Right renal cortex interstitium (tissue), 3 donors: ENCODE measurements around the gene CD160. TPM values are rescaled to one million over a fixed set of nuclear protein-coding genes. Genes with fewer than 3 reads are reported as not detected.

Experiments
- DNase-seq, 3 donors: peaks; one replicate each; pipeline ENCODE4 v3.0.0-alpha.2; 2013; ENCODE audit warnings: low read depth in 3 of 3, low spot score in 2 of 3
- polyA plus RNA-seq, 3 donors: library from polyadenylated mRNA; unstranded; fragments of 120-200 nt; gene quantifications; one replicate each; pipeline ENCODE4 v1.2.1, GENCODE V29; 2013; ENCODE audit not compliant: insufficient read length in 3 of 3

Gene CD160
- polyA plus RNA-seq, 3 donors, result 0.79 to 1.2 (median 0.94) TPM

DNA sequence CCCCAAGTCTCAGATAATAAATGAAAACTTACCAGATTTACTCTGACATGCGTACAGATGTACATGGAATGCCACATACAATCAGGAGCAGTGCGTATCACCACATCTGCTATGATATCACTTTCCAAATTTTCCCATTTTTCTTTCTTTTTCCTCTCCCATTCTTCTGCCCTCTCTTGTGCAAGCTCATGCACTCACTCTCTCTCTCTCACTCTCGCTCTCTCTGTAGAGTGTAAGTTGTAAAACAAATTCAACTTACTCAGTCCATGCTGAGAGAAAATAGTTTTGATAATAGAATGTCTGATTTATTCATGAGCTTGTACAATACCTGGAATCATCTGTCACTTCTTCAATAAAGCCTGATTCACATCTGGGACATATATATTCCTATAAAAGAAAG is 69.3 kb downstream of the CD160 start:
- DNase-seq, result no peak

Other genes starting within 250 kb of the CD160 start
- 10 to 100 TPM; 38.5 to 53.0 (median 45.1) TPM for gene GPR89A, start 111.5 kb upstream of the CD160 start, polyA plus RNA-seq
- gene PDZK1, start 12.1 kb upstream of the CD160 start, polyA plus RNA-seq, result 100 to 1,000 TPM; 158 to 219 (median 210) TPM
- gene RNF115, start 104.6 kb downstream of the CD160 start, polyA plus RNA-seq, result 10 to 100 TPM; 14.0 to 15.5 (median 14.8) TPM
- gene POLR3C, start 104.7 kb downstream of the CD160 start, polyA plus RNA-seq, result 10 to 100 TPM; 34.4 to 39.1 (median 37.7) TPM
- 1 to 10 TPM; 5.4 to 7.2 (median 5.4) TPM for gene NUDT17, start 126.1 kb downstream of the CD160 start, polyA plus RNA-seq
- 10 to 100 TPM; 39.8 to 46.3 (median 41.5) TPM for gene PIAS3, start 139.6 kb downstream of the CD160 start, polyA plus RNA-seq
- gene ANKRD35, start 166.4 kb downstream of the CD160 start, polyA plus RNA-seq, result 1 to 10 TPM; 2.1 to 2.6 (median 2.2) TPM
- gene ITGA10, start 190.6 kb downstream of the CD160 start, polyA plus RNA-seq, result under 1 TPM; 0.59 to 0.90 (median 0.62) TPM
- 10 to 100 TPM; 59.3 to 65.3 (median 60.0) TPM for gene PEX11B, start 199.2 kb downstream of the CD160 start, polyA plus RNA-seq
- gene RBM8A, start 208.0 kb downstream of the CD160 start, polyA plus RNA-seq, result 100 to 1,000 TPM; 222 to 225 (median 225) TPM
- gene LIX1L, start 238.5 kb downstream of the CD160 start, polyA plus RNA-seq, result 10 to 100 TPM; 24.3 to 26.2 (median 25.3) TPM
- gene ANKRD34A, start 245.1 kb downstream of the CD160 start, polyA plus RNA-seq, result under 1 TPM; 0.37 to 0.51 (median 0.37) TPM
- gene POLR3GL, start 245.2 kb downstream of the CD160 start, polyA plus RNA-seq, result 10 to 100 TPM; 37.0 to 43.4 (median 39.5) TPM